Adrenal gland (tissue), 5 donors: ENCODE measurements around the gene SYNGR2.

ENCODE experiments used
- CTCF ChIP-seq, 6 experiments: fragments of 450-650 bp in 4 of 6; fragments of 200-600 bp in 2 of 6; sonication (generic) in 1 of 6; IDR thresholded peaks; 1 replicate in 5 of 6; 2 replicates in 1 of 6; pipeline versions ENCODE4 v1.5.1 to v1.8.0; 2016 to 2021; ENCODE audit warnings: antibody characterized with exemption in 6 of 6, mild to moderate bottlenecking in 2 of 6, moderate library complexity in 1 of 6
- POLR2A ChIP-seq, 2 donors: fragments of 450-650 bp; IDR thresholded peaks; one replicate each; pipeline ENCODE4 v1.6.1; 2017; ENCODE audit warnings: antibody characterized with exemption in 2 of 2, mild to moderate bottlenecking in 2 of 2, moderate library complexity in 1 of 2
- donor health status: DM: no; HTN: no; CAD: no.

DNA sequence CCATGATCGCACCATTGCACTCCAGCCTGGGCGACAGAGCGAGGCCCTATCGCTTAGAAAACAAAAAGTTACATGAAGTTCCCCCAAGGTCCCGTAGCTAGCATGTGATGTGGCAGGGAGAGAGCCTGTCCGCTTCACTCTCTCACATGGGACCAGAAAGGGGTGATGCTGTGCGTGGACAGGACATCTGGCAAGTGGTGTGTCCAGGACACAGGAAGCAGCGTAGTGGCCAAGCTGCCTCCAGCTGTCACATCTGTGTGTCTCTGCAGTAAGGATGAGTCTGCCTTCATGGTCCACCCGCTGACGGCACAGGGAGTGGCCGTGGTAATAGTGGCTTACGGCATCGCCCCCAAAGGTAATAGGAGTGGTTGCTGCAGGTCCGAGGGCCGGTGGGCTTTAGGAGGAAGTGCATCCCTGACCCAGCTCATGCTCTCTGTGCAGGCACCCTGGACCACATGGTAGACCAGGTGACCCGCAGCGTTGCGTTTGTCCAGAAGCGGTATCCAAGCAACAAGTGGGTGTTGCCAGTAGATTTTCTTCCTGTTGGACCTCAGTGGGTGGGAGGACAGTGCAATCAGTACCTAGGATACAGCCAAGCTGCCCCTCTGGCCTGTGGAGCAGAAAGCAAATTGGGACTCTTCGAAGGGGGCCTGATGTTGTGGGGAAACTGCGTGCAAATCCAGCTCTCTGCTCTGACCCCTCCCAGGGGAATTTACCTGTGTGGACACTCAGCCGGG, 36.2 kb downstream of the SYNGR2 start:
- TF ChIP-seq POLR2A (IDR thresholded peaks at IDR 0.05), result no peak
- TF ChIP-seq CTCF (IDR thresholded peaks at IDR 0.05), result no peak
